ENCODE data around the gene MIPEP.

- TF ChIP-seq CTCF (IDR thresholded peaks at IDR 0.05; ENCODE audit: low read depth, low read length, poor library complexity, severe bottlenecking) (no peak), EZH2phosphoT487 (IDR thresholded peaks at IDR 0.05; ENCODE audit: borderline replicate concordance, low read length) (no peak)
Measured at GRCh38 chr13:23805122-23805521, 84.1 kb downstream of the MIPEP start.
